ENCODE results near the gene TMEM255B. TPM values are rescaled to one million over a fixed set of nuclear protein-coding genes. Genes with fewer than 3 reads are reported as not detected.
A peak's percentile ranks its signal among the peaks of the same experiment; 100 is the strongest.

The TMEM255B gene
- total RNA-seq, 1 experiment from 2014 or later = 2.8 TPM

DNA sequence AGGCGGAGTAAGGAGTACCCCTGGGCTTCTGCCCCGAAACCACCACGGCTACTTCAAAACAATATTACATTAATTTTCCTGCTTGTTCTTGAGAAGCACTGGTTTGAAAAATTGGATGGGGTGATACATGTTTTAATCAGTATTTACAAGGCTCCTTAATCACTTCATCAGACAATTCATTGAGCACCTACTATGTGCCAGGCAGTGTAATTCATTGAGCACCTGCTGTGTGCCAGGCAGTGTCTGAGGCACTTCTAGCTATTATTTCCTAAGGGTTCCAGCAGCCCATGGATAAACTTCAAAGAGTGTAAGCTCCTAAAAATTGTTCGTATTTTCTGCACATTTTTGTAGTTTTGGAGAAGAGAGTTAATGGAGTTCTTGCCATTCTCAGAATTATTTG lies 106.4 kb downstream of the TMEM255B start:
- peak overlapping the region in 1 of 2 experiments; percentile 64; a peak in 2 of 5 replicates for H3K4me3 Mint-ChIP-seq
- H3K36me3 Mint-ChIP-seq (ENCODE audit: insufficient read depth in 1 of 3, low read depth in 3 of 3) = peaks cover 0 to 4% (median 0%) of the 10 kb centered on the region in 3 experiments; a peak in 1 of 7 replicates
- no peak for DNase-seq

More for the DNA sequence above, 106.4 kb downstream of the TMEM255B start:
- H4K91ac ChIP-seq (ENCODE audit: insufficient read length, low read depth, low read length) = no peak overlapping the region
- no peak overlapping the region for H3K18ac ChIP-seq (ENCODE audit: insufficient read length, low read depth, low read length)
- no peak overlapping the region for H3K9ac ChIP-seq (ENCODE audit: extremely low read depth, insufficient read length, low read length)
- no peak overlapping the region for H2BK15ac ChIP-seq (ENCODE audit: low read depth, low read length)
- peaks cover 6% of the 10 kb centered on the region; the same call in 1 of the 2 replicates for H3K4me1 ChIP-seq (ENCODE audit: insufficient read depth, low read length)
- Mint-ChIP-seq H3K9me3 (peaks cover 0 to 9% of the 10 kb centered on the region in 2 experiments; a peak in 2 of 5 replicates), H3K4me1 (peaks cover 31 to 34% of the 10 kb centered on the region in 2 experiments), H3K27ac (no peak overlapping the region), H3K27me3 (ENCODE audit: low read depth) (peaks cover 42% of the 10 kb centered on the region)
- no CpG with 5 or more reads among the region's 4 CpGs for WGBS (ENCODE audit: extremely low coverage, insufficient read length, low lambda C conversion rate)
- no peaks in the 10 kb centered on the region for H3K79me1 ChIP-seq (ENCODE audit: insufficient read depth, low read depth, low read length, poor library complexity, severe bottlenecking)
- no peak overlapping the region for H3K27ac ChIP-seq (ENCODE audit: insufficient read length, low read depth, low read length)
- no peak overlapping the region for H3K14ac ChIP-seq (ENCODE audit: insufficient read depth, low read length)
- H2BK5ac ChIP-seq (ENCODE audit: insufficient read length, low read length) = no peak overlapping the region
- no peak overlapping the region for H3T11ph ChIP-seq (ENCODE audit: low read length)
- H3K23ac ChIP-seq (ENCODE audit: insufficient read length, low read depth, low read length) = no peak overlapping the region
- no peaks in the 10 kb centered on the region for H3K9me3 ChIP-seq (ENCODE audit: control insufficient read depth, low read depth, low read length)
- H3K4me2 ChIP-seq (ENCODE audit: insufficient read depth, insufficient read length, low read length) = no peak overlapping the region
- peaks cover 4% of the 10 kb centered on the region; the same call in 1 of the 2 replicates for H3K27me3 ChIP-seq (ENCODE audit: insufficient read depth, low read length)
- TF ChIP-seq CTCF (conservative IDR thresholded peaks at IDR 0.05) = no peak
- no peak overlapping the region for H2BK20ac ChIP-seq (ENCODE audit: low read depth, low read length, poor library complexity, severe bottlenecking)
- H4K5ac ChIP-seq (ENCODE audit: insufficient read length, low read depth, low read length) = no peak overlapping the region
- H2BK120ac ChIP-seq (ENCODE audit: low read depth, low read length, poor library complexity, severe bottlenecking) = no peak overlapping the region
- H3K23me2 ChIP-seq (ENCODE audit: insufficient read length, low read depth, low read length, poor library complexity, severe bottlenecking) = peaks cover 7% of the 10 kb centered on the region
- no peaks in the 10 kb centered on the region for H4K20me1 ChIP-seq (ENCODE audit: control insufficient read depth, insufficient read depth, insufficient read length)
- H3K56ac ChIP-seq (ENCODE audit: insufficient read length, low read depth, low read length) = no peak overlapping the region
- no peak overlapping the region for H3K4ac ChIP-seq (ENCODE audit: low read depth, low read length)
- H3K79me2 ChIP-seq (ENCODE audit: insufficient read depth, low read length) = no peaks in the 10 kb centered on the region
- H2AK5ac ChIP-seq (ENCODE audit: insufficient read length, low read length) = no peak overlapping the region
- no peak overlapping the region for H2BK12ac ChIP-seq (ENCODE audit: insufficient read length, low read depth, low read length)
- no peak overlapping the region for H2AFZ ChIP-seq (ENCODE audit: low read length)
- H4K8ac ChIP-seq (replicated peaks; ENCODE audit: insufficient read length, low read depth, low read length) = no peak overlapping the region

Other genes starting within 250 kb of the TMEM255B start
- 109 and 111 TPM in 2 replicates for gene TFDP1, start 174.5 kb upstream of the TMEM255B start, total RNA-seq (2021)
- not detected in 2 replicates for gene ATP4B, start 101.0 kb upstream of the TMEM255B start, total RNA-seq (2021)
- 0.31 and 0.83 TPM in 2 replicates for gene GRK1, start 92.0 kb upstream of the TMEM255B start, total RNA-seq (2021)
- 19.5 and 20.5 TPM in 2 replicates for gene GAS6, start 104.8 kb downstream of the TMEM255B start, total RNA-seq (2021)
- gene C13orf46, start 214.8 kb downstream of the TMEM255B start, total RNA-seq (2021) = 0.15 and 0.55 TPM in 2 replicates

All from H9 (cell line).